Measurements from ENCODE around the gene CLRN3. TPM values are rescaled to one million over a fixed set of nuclear protein-coding genes. Genes with fewer than 3 reads are reported as not detected.

Gene CLRN3
- total and polyA plus RNA-seq, 2 experiments from 2014 or later: not detected

GRCh38 chr10:127904311-127905000 lies 11.7 kb upstream of the CLRN3 start:
- no peak for ATAC-seq
- no peak for DNase-seq (ENCODE audit: low spot score)
- Histone ChIP-seq H3F3A (replicated peaks; ENCODE audit: low read depth) (no peaks in the 10 kb centered on the region), H3K9me2 (ENCODE audit: insufficient read depth) (no peaks in the 10 kb centered on the region), H2AFZ (no peak overlapping the region), H3K4me2 (no peak overlapping the region), H3K4me1 (ENCODE audit: insufficient read depth) (no peaks in the 10 kb centered on the region), H3K79me2 (replicated peaks; ENCODE audit: insufficient read depth) (no peaks in the 10 kb centered on the region), H3K36me3 (ENCODE audit: insufficient read depth) (no peaks in the 10 kb centered on the region), H3K4me3 (no peak overlapping the region), H4K20me1 (replicated peaks; ENCODE audit: insufficient read depth) (no peaks in the 10 kb centered on the region), H3K27me3 (ENCODE audit: insufficient read depth) (peaks cover 9% of the 10 kb centered on the region), H3K27ac (ENCODE audit: low read depth) (no peak overlapping the region)
- H3K9me3 Mint-ChIP-seq: no peaks in the 10 kb centered on the region; the same call in 2 of the 3 replicates
- no peak overlapping the region for H3K4me3 Mint-ChIP-seq
- TF ChIP-seq POLR2AphosphoS5 (IDR thresholded peaks at IDR 0.05; ENCODE audit: low read depth): no peak
- no peak for TF ChIP-seq EZH2 (IDR thresholded peaks at IDR 0.05; ENCODE audit: low read depth, unreplicated experiment)
- TF ChIP-seq, protein P1, sequence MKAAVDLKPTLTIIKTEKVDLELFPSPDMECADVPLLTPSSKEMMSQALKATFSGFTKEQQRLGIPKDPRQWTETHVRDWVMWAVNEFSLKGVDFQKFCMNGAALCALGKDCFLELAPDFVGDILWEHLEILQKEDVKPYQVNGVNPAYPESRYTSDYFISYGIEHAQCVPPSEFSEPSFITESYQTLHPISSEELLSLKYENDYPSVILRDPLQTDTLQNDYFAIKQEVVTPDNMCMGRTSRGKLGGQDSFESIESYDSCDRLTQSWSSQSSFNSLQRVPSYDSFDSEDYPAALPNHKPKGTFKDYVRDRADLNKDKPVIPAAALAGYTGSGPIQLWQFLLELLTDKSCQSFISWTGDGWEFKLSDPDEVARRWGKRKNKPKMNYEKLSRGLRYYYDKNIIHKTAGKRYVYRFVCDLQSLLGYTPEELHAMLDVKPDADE (IDR thresholded peaks at IDR 0.05): no peak
- TF ChIP-seq CTCF (conservative IDR thresholded peaks at IDR 0.05; ENCODE audit: low read depth in 2 of 2): no peak
- TF ChIP-seq NANOG (IDR thresholded peaks at IDR 0.05; ENCODE audit: borderline replicate concordance): no peak
- no peak for TF ChIP-seq ZNF114 (CRISPR knock-in tag; IDR thresholded peaks at IDR 0.05)
- TF ChIP-seq ZNF331 (CRISPR knock-in tag; IDR thresholded peaks at IDR 0.05; ENCODE audit: low read depth): no peak
- no peak for TF ChIP-seq JUNB (IDR thresholded peaks at IDR 0.05; ENCODE audit: unreplicated experiment)
- no peak for TF ChIP-seq EZH2phosphoT487 (IDR thresholded peaks at IDR 0.05; ENCODE audit: unreplicated experiment)
- no peak for TF ChIP-seq CREB1 (CRISPR knock-in tag; IDR thresholded peaks at IDR 0.05; ENCODE audit: low read depth)
- TF ChIP-seq REST (IDR thresholded peaks at IDR 0.05; ENCODE audit: unreplicated experiment): no peak
- TF ChIP-seq, protein P2, sequence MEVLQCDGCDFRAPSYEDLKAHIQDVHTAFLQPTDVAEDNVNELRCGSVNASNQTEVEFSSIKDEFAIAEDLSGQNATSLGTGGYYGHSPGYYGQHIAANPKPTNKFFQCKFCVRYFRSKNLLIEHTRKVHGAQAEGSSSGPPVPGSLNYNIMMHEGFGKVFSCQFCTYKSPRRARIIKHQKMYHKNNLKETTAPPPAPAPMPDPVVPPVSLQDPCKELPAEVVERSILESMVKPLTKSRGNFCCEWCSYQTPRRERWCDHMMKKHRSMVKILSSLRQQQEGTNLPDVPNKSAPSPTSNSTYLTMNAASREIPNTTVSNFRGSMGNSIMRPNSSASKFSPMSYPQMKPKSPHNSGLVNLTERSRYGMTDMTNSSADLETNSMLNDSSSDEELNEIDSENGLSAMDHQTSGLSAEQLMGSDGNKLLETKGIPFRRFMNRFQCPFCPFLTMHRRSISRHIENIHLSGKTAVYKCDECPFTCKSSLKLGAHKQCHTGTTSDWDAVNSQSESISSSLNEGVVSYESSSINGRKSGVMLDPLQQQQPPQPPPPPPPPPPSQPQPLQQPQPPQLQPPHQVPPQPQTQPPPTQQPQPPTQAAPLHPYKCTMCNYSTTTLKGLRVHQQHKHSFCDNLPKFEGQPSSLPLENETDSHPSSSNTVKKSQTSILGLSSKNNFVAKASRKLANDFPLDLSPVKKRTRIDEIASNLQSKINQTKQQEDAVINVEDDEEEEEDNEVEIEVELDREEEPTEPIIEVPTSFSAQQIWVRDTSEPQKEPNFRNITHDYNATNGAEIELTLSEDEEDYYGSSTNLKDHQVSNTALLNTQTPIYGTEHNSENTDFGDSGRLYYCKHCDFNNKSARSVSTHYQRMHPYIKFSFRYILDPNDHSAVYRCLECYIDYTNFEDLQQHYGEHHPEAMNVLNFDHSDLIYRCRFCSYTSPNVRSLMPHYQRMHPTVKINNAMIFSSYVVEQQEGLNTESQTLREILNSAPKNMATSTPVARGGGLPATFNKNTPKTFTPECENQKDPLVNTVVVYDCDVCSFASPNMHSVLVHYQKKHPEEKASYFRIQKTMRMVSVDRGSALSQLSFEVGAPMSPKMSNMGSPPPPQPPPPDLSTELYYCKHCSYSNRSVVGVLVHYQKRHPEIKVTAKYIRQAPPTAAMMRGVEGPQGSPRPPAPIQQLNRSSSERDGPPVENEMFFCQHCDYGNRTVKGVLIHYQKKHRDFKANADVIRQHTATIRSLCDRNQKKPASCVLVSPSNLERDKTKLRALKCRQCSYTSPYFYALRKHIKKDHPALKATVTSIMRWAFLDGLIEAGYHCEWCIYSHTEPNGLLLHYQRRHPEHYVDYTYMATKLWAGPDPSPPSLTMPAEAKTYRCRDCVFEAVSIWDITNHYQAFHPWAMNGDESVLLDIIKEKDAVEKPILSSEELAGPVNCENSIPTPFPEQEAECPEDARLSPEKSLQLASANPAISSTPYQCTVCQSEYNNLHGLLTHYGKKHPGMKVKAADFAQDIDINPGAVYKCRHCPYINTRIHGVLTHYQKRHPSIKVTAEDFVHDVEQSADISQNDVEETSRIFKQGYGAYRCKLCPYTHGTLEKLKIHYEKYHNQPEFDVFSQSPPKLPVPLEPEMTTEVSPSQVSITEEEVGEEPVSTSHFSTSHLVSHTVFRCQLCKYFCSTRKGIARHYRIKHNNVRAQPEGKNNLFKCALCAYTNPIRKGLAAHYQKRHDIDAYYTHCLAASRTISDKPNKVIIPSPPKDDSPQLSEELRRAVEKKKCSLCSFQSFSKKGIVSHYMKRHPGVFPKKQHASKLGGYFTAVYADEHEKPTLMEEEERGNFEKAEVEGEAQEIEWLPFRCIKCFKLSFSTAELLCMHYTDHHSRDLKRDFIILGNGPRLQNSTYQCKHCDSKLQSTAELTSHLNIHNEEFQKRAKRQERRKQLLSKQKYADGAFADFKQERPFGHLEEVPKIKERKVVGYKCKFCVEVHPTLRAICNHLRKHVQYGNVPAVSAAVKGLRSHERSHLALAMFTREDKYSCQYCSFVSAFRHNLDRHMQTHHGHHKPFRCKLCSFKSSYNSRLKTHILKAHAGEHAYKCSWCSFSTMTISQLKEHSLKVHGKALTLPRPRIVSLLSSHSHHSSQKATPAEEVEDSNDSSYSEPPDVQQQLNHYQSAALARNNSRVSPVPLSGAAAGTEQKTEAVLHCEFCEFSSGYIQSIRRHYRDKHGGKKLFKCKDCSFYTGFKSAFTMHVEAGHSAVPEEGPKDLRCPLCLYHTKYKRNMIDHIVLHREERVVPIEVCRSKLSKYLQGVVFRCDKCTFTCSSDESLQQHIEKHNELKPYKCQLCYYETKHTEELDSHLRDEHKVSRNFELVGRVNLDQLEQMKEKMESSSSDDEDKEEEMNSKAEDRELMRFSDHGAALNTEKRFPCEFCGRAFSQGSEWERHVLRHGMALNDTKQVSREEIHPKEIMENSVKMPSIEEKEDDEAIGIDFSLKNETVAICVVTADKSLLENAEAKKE (CRISPR knock-in tag; IDR thresholded peaks at IDR 0.05): no peak
- TF ChIP-seq STAT1 (IDR thresholded peaks at IDR 0.05; ENCODE audit: unreplicated experiment): no peak
- no peaks in the 10 kb centered on the region for H3K36me3 Mint-ChIP-seq (ENCODE audit: low read depth)
- H3K27me3 Mint-ChIP-seq (ENCODE audit: insufficient read depth, low read depth, poor library complexity): peaks cover 15% of the 10 kb centered on the region
- no peak overlapping the region for H3K27ac Mint-ChIP-seq
- peaks cover 2% of the 10 kb centered on the region; the same call in 2 of the 3 replicates for H3K4me1 Mint-ChIP-seq

Data from GM23338 (cell line).